Left colon (tissue), 2 donors: ENCODE results near the gene FHL2. TPM values are rescaled to one million over a fixed set of nuclear protein-coding genes. Genes with fewer than 3 reads are reported as not detected.

Experiments used
- ATAC-seq: fragments of 200-7000 bp; cut with Tn5 transposase; one replicate; pipeline ENCODE4 v1.9.1; 2020; ENCODE audit warnings: mild to moderate bottlenecking, moderate library complexity
- DNase-seq, 2 donors: peaks; one replicate each; pipeline ENCODE4 v3.0.0-alpha.2; 2020
- intact Hi-C, 2 donors: fragments of 100-400 bp; cut with DNase I in 1 of 2; cut with micrococcal nuclease in 1 of 2; formaldehyde crosslinking; loops; one replicate each; pipeline versions ENCODE4 v1.11.2 to v1.14.0; 2022; cut with DNase I, micrococcal nuclease
- long read RNA-seq: library from polyadenylated mRNA; unstranded; transcript quantifications from one replicate; pipeline ENCODE4 v2.0.0, GENCODE V29; 2021
- total RNA-seq, 2 donors: library from RNA; stranded (reverse); fragmentation: NEBNext Ultra II Directional; extraction: Animal tissue kit (Norgen Biotek cat#: 25700); gene quantifications; one replicate each; pipeline ENCODE4 v1.2.1, GENCODE V29; 2021
- donor health status: DM: no; HTN: no; CAD: no.
- donor health status: DM: yes; HTN: yes; CAD: no.

The FHL2 gene
- 100 to 1,000 TPM in 1 of 2 donors, 10 to 100 TPM in 1; 94.2 to 133 TPM for total RNA-seq
- long read RNA-seq, transcript FHL2-201 (7 exons, 1,462 nt): minor isoform, 20 of 97 reads
- long read RNA-seq, transcript FHL2-202 (7 exons, 1,769 nt): major isoform, 21 of 97 reads
- long read RNA-seq, transcript FHL2-205 (6 exons, 1,531 nt): minor isoform, 14 of 97 reads
- long read RNA-seq, transcript FHL2-206 (6 exons, 1,367 nt): minor isoform, 18 of 97 reads
- long read RNA-seq, partial matches to known transcripts: 12 of 97 reads
- long read RNA-seq, other reads (novel, unspliced or antisense): 11 of 97 reads

GRCh38 chr2:105398336-105399206, at the start of gene FHL2:
FHL2 (minus strand) TSS chr2:105399051; CDS start chr2:105386516, 12,535 bp downstream.
- intact Hi-C loops: no loop called here
- ATAC-seq (peak; percentile 76), DNase-seq (peak; percentile 68 to 80)

GRCh38 chr2:105447476-105447875, 48.6 kb upstream of the FHL2 start:
- ATAC-seq (no peak), DNase-seq (no peak)
- intact Hi-C loops: no loop called here

GRCh38 chr2:105446501-105446900, 47.6 kb upstream of the FHL2 start:
- ATAC-seq (no peak), DNase-seq (no peak)
- intact Hi-C loops: no loop called here

DNA sequence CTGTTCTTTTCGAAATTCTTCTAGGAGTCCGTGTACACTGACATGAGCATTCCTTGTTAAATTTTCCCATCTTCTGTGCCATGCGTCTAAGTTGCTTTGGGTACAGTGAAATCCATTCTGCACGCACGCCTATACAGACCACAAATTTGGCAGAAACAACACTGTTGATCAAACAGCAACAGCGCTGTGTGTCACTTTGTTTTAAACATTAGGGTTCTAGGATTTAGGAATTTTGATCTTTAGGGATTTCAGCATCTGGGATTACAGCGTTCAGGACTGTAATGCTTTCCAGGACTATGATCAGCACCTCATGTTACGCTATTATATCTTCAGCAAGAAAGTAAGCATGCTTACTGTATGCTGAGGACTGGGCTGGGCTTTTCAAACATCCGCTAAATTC, 47.1 kb upstream of the FHL2 start:
- no peak for ATAC-seq
- DNase-seq: no peak

GRCh38 chr2:105445498-105445897, 46.6 kb upstream of the FHL2 start:
- intact Hi-C loops: no loop called here
- ATAC-seq (no peak), DNase-seq (no peak)

More for the DNA sequence above, 47.1 kb upstream of the FHL2 start:
- intact Hi-C loops: no loop called here

- intact Hi-C loops: no loop called here
- DNase-seq (no peak), ATAC-seq (peak; percentile 37)
Measured at GRCh38 chr2:105443617-105444598, 45.1 kb upstream of the FHL2 start.

GRCh38 chr2:105442721-105443120, 43.9 kb upstream of the FHL2 start:
- ATAC-seq (peak; percentile 27), DNase-seq (no peak)
- intact Hi-C loops: no loop called here

DNA sequence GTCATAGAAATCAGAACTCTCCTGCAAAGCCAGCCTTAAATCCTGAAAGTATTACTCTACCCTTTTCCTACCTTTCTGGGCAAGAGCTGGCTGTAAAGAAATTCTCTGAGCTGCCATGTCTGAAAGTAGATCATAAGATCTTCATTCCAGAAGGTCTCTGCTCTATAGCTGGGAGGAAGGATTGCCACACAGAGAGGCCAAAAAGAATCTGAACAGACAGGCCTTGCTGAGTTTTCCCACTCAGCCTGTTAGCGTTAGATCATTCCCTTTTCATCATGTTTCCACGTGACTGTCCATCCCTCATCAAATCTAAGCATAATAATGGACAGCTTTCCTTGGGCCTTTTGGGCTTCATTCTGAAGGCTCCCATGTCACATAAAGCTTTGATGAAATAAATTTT, 43.2 kb upstream of the FHL2 start:
- DNase-seq (no peak), ATAC-seq (no peak)
- intact Hi-C loops: no loop called here

- intact Hi-C loops: no loop called here
- DNase-seq: no peak
Measured at GRCh38 chr2:105439141-105439540, 40.3 kb upstream of the FHL2 start.

GRCh38 chr2:105438104-105438929, 39.5 kb upstream of the FHL2 start:
- ATAC-seq (peak; percentile 94), DNase-seq (peak; percentile 72 to 75)
- intact Hi-C loops: no loop called here

More at GRCh38 chr2:105439141-105439540, 40.3 kb upstream of the FHL2 start:
- no peak for ATAC-seq

DNA sequence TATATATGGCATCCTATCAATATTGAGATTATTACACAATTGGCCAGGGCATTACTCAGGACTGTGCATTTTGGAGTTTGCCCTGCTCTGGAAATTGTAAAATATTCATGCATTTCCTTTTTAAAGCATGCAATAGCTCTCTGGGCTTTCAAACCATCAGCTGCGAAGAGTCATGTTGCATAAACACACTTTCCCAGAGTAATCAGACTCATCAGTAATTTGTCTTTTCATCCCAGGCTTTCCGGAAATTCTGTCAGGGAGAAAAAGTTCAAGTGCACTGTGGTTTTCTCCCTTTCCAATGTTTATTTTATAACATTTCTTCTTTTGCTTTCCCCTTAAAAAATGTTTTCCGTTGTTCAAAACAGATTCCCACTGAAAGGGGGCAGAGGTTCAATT, 38.9 kb upstream of the FHL2 start:
- intact Hi-C loops: no loop called here
- DNase-seq: no peak
- peak; percentile 54 for ATAC-seq

GRCh38 chr2:105432749-105433148, 33.9 kb upstream of the FHL2 start:
- ATAC-seq: no peak
- DNase-seq: no peak

GRCh38 chr2:105432044-105432399, 33.2 kb upstream of the FHL2 start:
- ATAC-seq: no peak

More at GRCh38 chr2:105432749-105433148, 33.9 kb upstream of the FHL2 start:
- intact Hi-C loops: no loop called here

DNA sequence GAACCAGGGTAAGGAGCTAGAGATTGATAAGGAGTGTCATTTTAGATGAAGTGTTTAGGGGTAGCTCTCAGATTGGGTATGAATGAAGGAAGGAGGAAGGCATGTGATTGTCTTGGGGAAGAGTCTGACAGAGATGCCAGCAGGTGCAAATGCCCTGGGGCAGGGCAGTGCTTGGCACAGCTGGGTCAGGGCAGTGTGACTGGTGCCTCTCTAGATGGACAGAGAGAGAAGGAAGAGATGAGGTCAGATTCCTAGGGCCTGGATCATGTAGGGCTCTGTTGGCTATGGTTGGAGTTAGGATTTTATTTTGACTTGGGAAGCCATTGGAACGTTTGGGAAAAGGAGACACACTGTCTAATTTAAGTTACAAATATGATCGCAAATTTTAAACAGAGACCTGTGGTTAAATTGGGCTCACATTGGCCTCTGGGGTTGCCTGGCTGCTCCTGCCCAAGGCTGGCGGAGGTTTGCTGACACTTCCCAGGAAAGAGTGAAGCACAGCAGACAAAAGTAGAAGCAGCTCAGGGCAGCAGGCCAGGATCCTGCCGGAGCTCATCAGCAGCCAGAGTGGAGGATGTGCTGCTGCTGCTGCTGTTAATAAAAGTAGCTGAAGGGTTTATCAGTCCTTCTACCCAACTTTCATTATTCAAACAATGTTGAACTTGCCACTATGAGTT, 32.7 kb upstream of the FHL2 start:
- no peak for DNase-seq
- ATAC-seq: no peak
- intact Hi-C loops: no loop called here

More at GRCh38 chr2:105432044-105432399, 33.2 kb upstream of the FHL2 start:
- intact Hi-C loops: no loop called here
- no peak for DNase-seq

DNA sequence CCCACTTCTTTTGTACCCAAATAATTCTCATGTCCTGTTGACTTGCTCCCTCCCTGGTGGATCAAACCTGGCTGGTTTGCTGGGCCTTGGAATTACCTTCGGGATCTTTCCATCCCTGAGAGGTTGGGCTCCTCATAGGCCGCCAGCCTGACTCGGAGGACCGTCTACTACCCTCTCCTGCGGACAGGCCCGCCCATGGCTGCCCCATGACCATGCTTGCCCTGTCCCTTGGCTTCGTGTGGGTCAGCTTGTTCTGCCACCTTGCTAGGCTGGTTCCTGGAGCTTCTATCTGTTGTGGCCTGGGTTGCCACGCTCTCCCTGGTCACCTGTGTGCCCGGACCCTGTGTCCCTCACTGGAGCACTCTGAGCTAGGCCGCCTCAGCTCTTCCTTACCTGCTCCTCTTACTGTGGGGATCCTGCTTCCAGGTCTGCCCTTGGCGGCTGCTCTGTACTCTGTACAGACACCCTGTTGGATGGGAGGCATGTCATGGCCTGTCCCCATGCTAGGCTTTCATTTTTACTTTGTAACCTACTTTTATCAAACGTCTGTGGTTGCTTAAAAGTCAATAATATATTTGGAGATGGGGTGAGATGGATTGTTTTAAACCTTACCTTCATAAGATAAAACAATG, 29.7 kb upstream of the FHL2 start:
- DNase-seq: no peak
- intact Hi-C loops: no loop called here
- no peak for ATAC-seq

DNA sequence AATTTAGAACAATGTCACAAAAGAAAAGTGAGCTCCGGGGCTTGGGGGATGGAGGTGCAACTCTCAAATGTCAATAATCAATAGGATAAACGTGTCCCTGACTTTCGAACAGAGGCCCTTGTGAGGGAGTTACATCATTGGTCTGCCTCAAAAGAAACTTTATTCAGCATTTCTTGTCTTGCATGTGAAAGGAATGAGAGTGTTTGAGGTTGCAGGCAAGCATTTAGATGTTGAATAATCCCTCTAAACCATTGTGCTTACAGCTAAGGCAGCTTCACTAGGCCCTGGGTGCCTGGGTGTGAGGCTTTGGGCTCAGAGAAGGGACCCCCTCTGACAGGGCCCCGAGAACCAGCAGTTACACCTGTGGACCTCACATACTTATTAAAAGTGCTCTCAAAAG, 28.6 kb upstream of the FHL2 start:
- DNase-seq (no peak), ATAC-seq (no peak)
- intact Hi-C loops: no loop called here

GRCh38 chr2:105426626-105427292, 27.9 kb upstream of the FHL2 start:
- no peak for ATAC-seq
- no peak for DNase-seq
- intact Hi-C loops: no loop called here
